Lower lobe of right lung (tissue), 2 donors: Measurements from ENCODE around the gene HEXIM2. TPM values are rescaled to one million over a fixed set of nuclear protein-coding genes. Genes with fewer than 3 reads are reported as not detected.
A peak's percentile ranks its signal among the peaks of the same experiment; 100 is the strongest.

Source experiments
- ATAC-seq, 2 donors: fragments of 200-7000 bp; cut with Tn5 transposase; one replicate each; pipeline ENCODE4 v1.9.1; 2020 to 2022; ENCODE audit warnings: mild to moderate bottlenecking in 2 of 2, moderate library complexity in 2 of 2
- DNase-seq: peaks from one replicate; pipeline ENCODE4 v3.0.0-alpha.2; 2020
- H3K27ac ChIP-seq: fragments of 200-600 bp; one replicate; pipeline ENCODE4 v1.8.0; 2022
- H3K27me3 ChIP-seq: fragments of 200-600 bp; one replicate; pipeline ENCODE4 v1.8.0; 2022; ENCODE audit warnings: low read depth
- H3K36me3 ChIP-seq: fragments of 200-600 bp; one replicate; pipeline ENCODE4 v1.8.0; 2022; ENCODE audit warnings: mild to moderate bottlenecking
- H3K4me1 ChIP-seq: fragments of 200-600 bp; one replicate; pipeline ENCODE4 v1.8.0; 2022
- H3K4me3 ChIP-seq: fragments of 200-600 bp; one replicate; pipeline ENCODE4 v1.8.0; 2022; ENCODE audit warnings: mild to moderate bottlenecking
- H3K9me3 ChIP-seq: fragments of 200-600 bp; one replicate; pipeline ENCODE4 v1.8.0; 2022
- CTCF ChIP-seq: fragments of 200-600 bp; IDR thresholded peaks from one replicate; pipeline ENCODE4 v1.8.0; 2022; ENCODE audit warnings: antibody characterized with exemption, mild to moderate bottlenecking
- intact Hi-C: fragments of 100-400 bp; cut with DNase I; formaldehyde crosslinking; loops from one replicate; pipeline ENCODE4 v1.11.0; 2022
- microRNA-seq: library from miRNA; unstranded; fragments of <30 nt; microRNA quantifications from one replicate; pipeline ENCODE4 v1.2.0, GENCODE V29; 2020; ENCODE audit warnings: borderline number of aligned reads
- total RNA-seq: library from RNA; stranded (reverse); fragmentation: NEBNext Ultra II Directional; extraction: Animal tissue kit (Norgen Biotek cat#: 25700); gene quantifications from one replicate; pipeline ENCODE4 v1.2.1, GENCODE V29; 2021
- donor health status: DM: no; HTN: yes; CAD: no; lungs with severe emphysema.

The HEXIM2 gene
- total RNA-seq, 1 donor from 2014 or later = 6.4 TPM

GRCh38 chr17:45218895-45219661 is 57.4 kb downstream of the HEXIM2 start:
- H3K4me3 ChIP-seq = no peak overlapping the region
- H3K9me3 ChIP-seq = no peaks in the 10 kb centered on the region
- no peak overlapping the region for H3K27ac ChIP-seq
- intact Hi-C loops = no loop called here
- no peaks in the 10 kb centered on the region for H3K27me3 ChIP-seq
- ATAC-seq = peak; percentile 81 to 89
- H3K36me3 ChIP-seq = no peaks in the 10 kb centered on the region
- DNase-seq = peak; percentile 87
- peaks cover 34% of the 10 kb centered on the region for H3K4me1 ChIP-seq
- peak; percentile 96 for TF ChIP-seq CTCF

Small RNA genes lying within 50 kb of the gene (microRNA-seq; reads per million reads assigned to microRNA genes)
- gene MIR6784 = not detected

Other genes starting within 250 kb of the HEXIM2 start
- not detected for gene GFAP, start 246.4 kb upstream of the HEXIM2 start, total RNA-seq
- gene KIF18B, start 214.1 kb upstream of the HEXIM2 start, total RNA-seq = 0.89 TPM
- gene C1QL1, start 193.6 kb upstream of the HEXIM2 start, total RNA-seq = not detected
- gene DCAKD, start 110.2 kb upstream of the HEXIM2 start, total RNA-seq = 20.1 TPM
- 117 TPM for gene NMT1, start 100.6 kb upstream of the HEXIM2 start, total RNA-seq
- 38.3 TPM for gene PLCD3, start 29.4 kb upstream of the HEXIM2 start, total RNA-seq
- gene ACBD4, start 26.2 kb upstream of the HEXIM2 start, total RNA-seq = 16.6 TPM
- gene HEXIM1, start 13.4 kb upstream of the HEXIM2 start, total RNA-seq = 33.9 TPM
- 87.0 TPM for gene FMNL1, start 60.0 kb downstream of the HEXIM2 start, total RNA-seq
- not detected for gene SPATA32, start 100.2 kb downstream of the HEXIM2 start, total RNA-seq
- 9.3 TPM for gene MAP3K14, start 155.1 kb downstream of the HEXIM2 start, total RNA-seq